Heart left ventricle (tissue), 13 donors: ENCODE results near the gene ACOXL.

ENCODE experiments used
- CTCF ChIP-seq, 12 donors: fragments of 200-600 bp; sonication (generic) in 4 of 12; IDR thresholded peaks; one replicate each; pipeline versions ENCODE4 v1.5.0 to v1.8.0; 2018 to 2022; ENCODE audit warnings: antibody characterized with exemption in 12 of 12, mild to moderate bottlenecking in 5 of 12
- POLR2A ChIP-seq, 2 donors: fragments of 450-650 bp; IDR thresholded peaks; one replicate each; pipeline ENCODE4 v1.6.1; 2017; ENCODE audit warnings: antibody characterized with exemption in 2 of 2, mild to moderate bottlenecking in 2 of 2, moderate library complexity in 2 of 2
- donor health status: ischemic (EF 13 %, LVEDD 7.1; RV severe dilation, severe dysfunction).
- donor health status: DM: no; HTN: yes; CAD: no.
- donor health status: DM: no; HTN: no; CAD: no.
- donor health status: ischemic (EF 25% LVEDD 6.9; RV normal size, moderate dysfunction).
- donor health status: ischemic (EF 25% LVEDD 5.7; RV mildly dilated, moderate dysfunction).
- donor health status: ischemic (EF 35%, LVEDD 5.7; RV mildly dilated, moderate dysfunction).
- donor health status: nonischemic (EF 11% LVEDD 7.7; RV severe dilation, severe dysfunction).
- donor health status: DM: yes; HTN: yes; CAD: no.
- donor health status: PGD.
- donor health status: ischemic (EF 29% LVEDD 5.4; RV normal size, mild dysfunction).
- donor health status: nonischemic (EF 23%, LVEDD 6.1; RV moderate dilation, normal function).

- TF ChIP-seq CTCF (IDR thresholded peaks at IDR 0.05) (no peak), POLR2A (IDR thresholded peaks at IDR 0.05) (no peak)
These were observed 202.6 kb downstream of the ACOXL start for GRCh38 chr2:110934948-110935347.
